Nephron progenitor cell (in vitro differentiated cells): ENCODE measurements around the gene FIGNL2.

Experiments
- DNase-seq: peaks from one replicate; pipeline ENCODE4 v3.0.0; 2021
- H3K27ac Mint-ChIP-seq: 2 replicates; pipeline ENCODE4 v1.8.0; 2021; ENCODE audit warnings: mild to moderate bottlenecking, moderate library complexity, mixed read lengths
- H3K27me3 Mint-ChIP-seq: 2 replicates; pipeline ENCODE4 v1.8.0; 2021; ENCODE audit warnings: mild to moderate bottlenecking, low read depth, mixed read lengths; ENCODE audit not compliant: poor library complexity
- H3K36me3 Mint-ChIP-seq: 2 replicates; pipeline ENCODE4 v1.8.0; 2021; ENCODE audit warnings: low read depth, mixed read lengths
- H3K4me1 Mint-ChIP-seq: 2 replicates; pipeline ENCODE4 v1.8.0; 2021; ENCODE audit warnings: mixed read lengths
- H3K4me3 Mint-ChIP-seq: 2 replicates; pipeline ENCODE4 v1.8.0; 2021; ENCODE audit warnings: mild to moderate bottlenecking, moderate library complexity, mixed read lengths
- H3K9me3 Mint-ChIP-seq: 2 replicates; pipeline ENCODE4 v1.8.0; 2021; ENCODE audit warnings: mild to moderate bottlenecking, moderate library complexity, mixed read lengths
- CTCF ChIP-seq: fragments of 200-600 bp; sonication (generic); IDR thresholded peaks from 2 replicates; pipeline ENCODE4 v1.5.0; 2021; ENCODE audit warnings: antibody characterized with exemption

FIGNL2 gene

GRCh38 chr12:51826881-51827280, 21.6 kb downstream of the FIGNL2 start:
- DNase-seq: no peak
- H3K4me1 Mint-ChIP-seq: peaks cover 70% of the 10 kb centered on the region
- no peaks in the 10 kb centered on the region for H3K9me3 Mint-ChIP-seq
- H3K36me3 Mint-ChIP-seq: peaks cover 18% of the 10 kb centered on the region
- H3K27ac Mint-ChIP-seq: no peak overlapping the region
- no peak overlapping the region for H3K4me3 Mint-ChIP-seq
- TF ChIP-seq CTCF: no peak
- peaks cover 10% of the 10 kb centered on the region for H3K27me3 Mint-ChIP-seq

GRCh38 chr12:51825216-51825615, 23.3 kb downstream of the FIGNL2 start:
- Mint-ChIP-seq H3K4me3 (no peak overlapping the region), H3K9me3 (no peaks in the 10 kb centered on the region), H3K4me1 (peaks cover 59% of the 10 kb centered on the region), H3K27me3 (peaks cover 10% of the 10 kb centered on the region), H3K36me3 (peaks cover 18% of the 10 kb centered on the region), H3K27ac (no peak overlapping the region)
- TF ChIP-seq CTCF: no peak
- DNase-seq: no peak

- no peak overlapping the region for H3K4me3 Mint-ChIP-seq
Observed at GRCh38 chr12:51823875-51824565, 24.5 kb downstream of the FIGNL2 start.

GRCh38 chr12:51822956-51823355, 25.6 kb downstream of the FIGNL2 start:
- H3K36me3 Mint-ChIP-seq: peaks cover 18% of the 10 kb centered on the region
- no peak overlapping the region for H3K27ac Mint-ChIP-seq
- no peak overlapping the region for H3K4me3 Mint-ChIP-seq

More at GRCh38 chr12:51823875-51824565, 24.5 kb downstream of the FIGNL2 start:
- TF ChIP-seq CTCF: no peak
- Mint-ChIP-seq H3K36me3 (peaks cover 18% of the 10 kb centered on the region), H3K4me1 (peaks cover 57% of the 10 kb centered on the region), H3K27me3 (peaks cover 14% of the 10 kb centered on the region), H3K27ac (no peak overlapping the region), H3K9me3 (no peaks in the 10 kb centered on the region)
- no peak for DNase-seq

GRCh38 chr12:51822261-51822616, 26.3 kb downstream of the FIGNL2 start:
- no peak for TF ChIP-seq CTCF
- DNase-seq: no peak
- Mint-ChIP-seq H3K36me3 (peaks cover 23% of the 10 kb centered on the region), H3K4me3 (peak overlapping the region; percentile 28), H3K4me1 (peaks cover 53% of the 10 kb centered on the region), H3K27ac (no peak overlapping the region), H3K9me3 (no peaks in the 10 kb centered on the region), H3K27me3 (peaks cover 15% of the 10 kb centered on the region)

More at GRCh38 chr12:51822956-51823355, 25.6 kb downstream of the FIGNL2 start:
- H3K4me1 Mint-ChIP-seq: peaks cover 53% of the 10 kb centered on the region
- no peaks in the 10 kb centered on the region for H3K9me3 Mint-ChIP-seq
- DNase-seq: no peak
- H3K27me3 Mint-ChIP-seq: peaks cover 14% of the 10 kb centered on the region
- TF ChIP-seq CTCF: no peak
